ENCODE results near the gene KIAA0825.

DNA sequence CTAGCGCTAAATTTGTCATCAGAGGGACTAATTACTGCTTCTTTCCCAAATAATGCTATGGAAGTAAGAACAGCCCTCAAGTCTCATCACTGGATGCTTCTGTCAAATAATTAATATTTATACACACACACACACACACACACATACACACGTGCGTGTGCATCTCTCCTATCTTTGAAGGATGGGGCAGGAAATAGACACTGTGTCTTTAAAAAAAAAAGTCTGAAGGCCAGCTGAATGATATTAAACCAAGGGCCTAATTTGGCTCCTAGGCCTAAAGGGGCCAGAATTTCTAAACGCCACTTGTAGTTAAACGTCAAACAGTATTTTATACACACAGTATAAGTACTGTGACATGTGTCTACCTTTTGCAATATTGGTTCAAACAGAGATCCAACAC, 3.4 kb upstream of the KIAA0825 start:
- TF ChIP-seq, protein P1, sequence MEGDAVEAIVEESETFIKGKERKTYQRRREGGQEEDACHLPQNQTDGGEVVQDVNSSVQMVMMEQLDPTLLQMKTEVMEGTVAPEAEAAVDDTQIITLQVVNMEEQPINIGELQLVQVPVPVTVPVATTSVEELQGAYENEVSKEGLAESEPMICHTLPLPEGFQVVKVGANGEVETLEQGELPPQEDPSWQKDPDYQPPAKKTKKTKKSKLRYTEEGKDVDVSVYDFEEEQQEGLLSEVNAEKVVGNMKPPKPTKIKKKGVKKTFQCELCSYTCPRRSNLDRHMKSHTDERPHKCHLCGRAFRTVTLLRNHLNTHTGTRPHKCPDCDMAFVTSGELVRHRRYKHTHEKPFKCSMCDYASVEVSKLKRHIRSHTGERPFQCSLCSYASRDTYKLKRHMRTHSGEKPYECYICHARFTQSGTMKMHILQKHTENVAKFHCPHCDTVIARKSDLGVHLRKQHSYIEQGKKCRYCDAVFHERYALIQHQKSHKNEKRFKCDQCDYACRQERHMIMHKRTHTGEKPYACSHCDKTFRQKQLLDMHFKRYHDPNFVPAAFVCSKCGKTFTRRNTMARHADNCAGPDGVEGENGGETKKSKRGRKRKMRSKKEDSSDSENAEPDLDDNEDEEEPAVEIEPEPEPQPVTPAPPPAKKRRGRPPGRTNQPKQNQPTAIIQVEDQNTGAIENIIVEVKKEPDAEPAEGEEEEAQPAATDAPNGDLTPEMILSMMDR (conservative IDR thresholded peaks at IDR 0.05 in 1 of 2, IDR thresholded peaks at IDR 0.05 in 1 of 2; ENCODE audit: extremely low read depth in 1 of 2, insufficient read depth in 1 of 2, low read depth in 1 of 2, low read length in 2 of 2): no peak
- TF ChIP-seq EZH2 (IDR thresholded peaks at IDR 0.05; ENCODE audit: borderline replicate concordance, low read length): no peak
